Glutamatergic neuron (in vitro differentiated cells): Measurements from ENCODE around the gene IL2RA. TPM values are rescaled to one million over a fixed set of nuclear protein-coding genes. Genes with fewer than 3 reads are reported as not detected.

Experiments
- DNase-seq: peaks from one replicate; pipeline ENCODE4 v3.0.0; 2022
- H3K27ac Mint-ChIP-seq: one replicate; pipeline ENCODE4 v1.8.0; 2020; ENCODE audit warnings: mild to moderate bottlenecking, mixed read lengths, inconsistent platforms; ENCODE audit not compliant: unreplicated experiment
- H3K27me3 Mint-ChIP-seq: one replicate; pipeline ENCODE4 v1.8.0; 2020; ENCODE audit warnings: mild to moderate bottlenecking, moderate library complexity, mixed read lengths, inconsistent platforms; ENCODE audit not compliant: unreplicated experiment
- H3K36me3 Mint-ChIP-seq: one replicate; pipeline ENCODE4 v1.8.0; 2020; ENCODE audit warnings: mild to moderate bottlenecking, mixed read lengths, inconsistent platforms; ENCODE audit not compliant: unreplicated experiment
- H3K4me1 Mint-ChIP-seq: one replicate; pipeline ENCODE4 v1.8.0; 2020; ENCODE audit warnings: mild to moderate bottlenecking, low read depth, mixed read lengths, inconsistent platforms; ENCODE audit not compliant: unreplicated experiment
- H3K4me3 Mint-ChIP-seq: one replicate; pipeline ENCODE4 v1.8.0; 2020; ENCODE audit warnings: mild to moderate bottlenecking, mixed read lengths, inconsistent platforms; ENCODE audit not compliant: unreplicated experiment
- H3K9me3 Mint-ChIP-seq: one replicate; pipeline ENCODE4 v1.8.0; 2020; ENCODE audit warnings: mild to moderate bottlenecking, moderate library complexity, mixed read lengths, inconsistent platforms; ENCODE audit not compliant: unreplicated experiment
- CTCF ChIP-seq: fragments of 200-600 bp; sonication (generic); IDR thresholded peaks from one replicate; pipeline ENCODE4 v1.5.0; 2021; ENCODE audit not compliant: partially characterized antibody, unreplicated experiment
- total RNA-seq: library from RNA; stranded (reverse); fragmentation: NEBNext Ultra II Directional; extraction: Animal tissue kit (Norgen Biotek cat#: 25700); gene quantifications from one replicate; pipeline ENCODE4 v1.2.1, GENCODE V29; 2021; ENCODE audit not compliant: unreplicated experiment

IL2RA gene
- total RNA-seq, 1 donor from 2014 or later = not detected

- H3K27me3 Mint-ChIP-seq = peaks cover 3% of the 10 kb centered on the region
- H3K36me3 Mint-ChIP-seq = no peaks in the 10 kb centered on the region
- H3K27ac Mint-ChIP-seq = no peak overlapping the region
- no peak for DNase-seq
- no peaks in the 10 kb centered on the region for H3K4me1 Mint-ChIP-seq
- no peaks in the 10 kb centered on the region for H3K9me3 Mint-ChIP-seq
- no peak overlapping the region for H3K4me3 Mint-ChIP-seq
- TF ChIP-seq CTCF = no peak
Measured at GRCh38 chr10:6049031-6049400, 13.2 kb downstream of the IL2RA start.

- no peaks in the 10 kb centered on the region for H3K9me3 Mint-ChIP-seq
- peaks cover 3% of the 10 kb centered on the region for H3K27me3 Mint-ChIP-seq
- H3K4me1 Mint-ChIP-seq = no peaks in the 10 kb centered on the region
- DNase-seq = no peak
- H3K4me3 Mint-ChIP-seq = no peak overlapping the region
- TF ChIP-seq CTCF = no peak
- H3K27ac Mint-ChIP-seq = no peak overlapping the region
- H3K36me3 Mint-ChIP-seq = no peaks in the 10 kb centered on the region
Measured at GRCh38 chr10:6048281-6049030, 13.7 kb downstream of the IL2RA start.

GRCh38 chr10:6047847-6048246 is 14.3 kb downstream of the IL2RA start:
- Mint-ChIP-seq H3K9me3 (no peaks in the 10 kb centered on the region), H3K27ac (no peak overlapping the region), H3K27me3 (peaks cover 3% of the 10 kb centered on the region), H3K4me3 (no peak overlapping the region), H3K4me1 (no peaks in the 10 kb centered on the region), H3K36me3 (no peaks in the 10 kb centered on the region)
- no peak for TF ChIP-seq CTCF
- DNase-seq = no peak

- H3K9me3 Mint-ChIP-seq = no peaks in the 10 kb centered on the region
- H3K27ac Mint-ChIP-seq = no peak overlapping the region
- DNase-seq = no peak
- H3K36me3 Mint-ChIP-seq = no peaks in the 10 kb centered on the region
- H3K4me1 Mint-ChIP-seq = no peaks in the 10 kb centered on the region
- no peak overlapping the region for H3K4me3 Mint-ChIP-seq
- no peak for TF ChIP-seq CTCF
- H3K27me3 Mint-ChIP-seq = peaks cover 3% of the 10 kb centered on the region
Measured at GRCh38 chr10:6046773-6047611, 15.2 kb downstream of the IL2RA start.
